HG03039 (cell line): ENCODE data around the gene FUBP1.
"Not testable (repeated sequence)": the region's sequence is repeated elsewhere in the genome, so short reads cannot be mapped to it uniquely, and the experiment has no call there.

Source experiments
- ATAC-seq: cut with Tn5 transposase; IDR thresholded peaks from one replicate; pipeline ENCODE4 v1.9.1; 2021; ENCODE audit warnings: mild to moderate bottlenecking, moderate library complexity; ENCODE audit not compliant: unreplicated experiment

The FUBP1 gene

DNA sequence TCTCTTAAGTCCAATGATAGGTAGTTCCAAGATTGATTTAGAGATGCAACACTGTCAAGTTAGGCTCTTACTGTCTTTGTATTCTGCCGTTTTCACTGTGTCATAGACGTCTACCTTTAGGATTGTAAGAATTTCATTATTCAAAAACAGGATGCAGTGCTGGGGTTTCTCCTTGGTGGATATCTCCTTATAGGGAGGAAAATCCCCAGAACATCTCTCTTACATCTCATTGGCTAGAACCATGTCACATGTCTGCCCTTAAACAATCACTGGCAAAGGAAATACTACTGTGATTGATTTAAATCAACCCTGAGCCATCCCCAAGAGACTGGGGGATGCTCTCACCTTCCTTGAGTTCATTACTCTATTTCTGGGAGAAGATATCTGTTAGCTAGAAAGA, 10.9 kb upstream of the FUBP1 start:
- no peak for ATAC-seq

- no peak for ATAC-seq
These were observed 9.0 kb upstream of the FUBP1 start for GRCh38 chr1:77987919-77988318.

DNA sequence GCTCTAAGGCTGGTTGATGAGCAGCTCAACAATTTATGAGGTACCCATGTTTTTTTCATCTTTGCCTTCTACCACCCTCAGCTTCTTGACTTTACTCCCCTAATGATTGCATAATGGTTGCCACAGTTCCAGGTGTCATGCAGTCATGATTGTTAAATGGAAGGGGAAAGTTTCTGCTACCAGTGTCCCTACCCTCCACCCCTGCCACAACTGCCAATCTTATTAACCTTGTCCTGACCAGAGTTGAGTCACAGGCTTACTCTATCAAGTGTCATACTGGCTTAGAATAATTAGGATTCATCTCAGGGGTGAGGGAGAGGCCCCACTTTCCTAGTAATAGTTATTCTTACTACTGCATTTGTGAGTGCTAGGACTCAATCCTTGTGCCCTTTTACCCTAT, 7.9 kb upstream of the FUBP1 start:
- no peak for ATAC-seq

- no peak for ATAC-seq
These were observed 5.8 kb upstream of the FUBP1 start for GRCh38 chr1:77984629-77985028.

DNA sequence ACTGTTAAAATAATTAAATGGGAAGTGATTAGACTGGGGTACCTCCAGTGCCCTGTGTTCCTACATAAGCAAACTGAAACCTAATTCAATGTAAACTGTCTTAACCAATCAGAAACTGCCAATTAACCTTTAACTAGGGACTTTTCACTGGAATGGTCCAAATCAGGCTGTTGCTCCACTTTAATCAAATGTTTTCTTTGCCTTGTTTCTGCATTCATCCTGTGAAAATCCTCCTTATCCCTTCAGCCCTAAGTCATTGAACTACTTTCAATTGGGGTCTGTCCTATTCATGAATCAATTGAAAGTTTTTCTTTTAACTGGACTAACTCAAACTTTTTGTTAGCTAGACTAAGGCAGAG, 5.1 kb upstream of the FUBP1 start:
- no peak for ATAC-seq

GRCh38 chr1:77983352-77983996, 4.6 kb upstream of the FUBP1 start:
- ATAC-seq, result not testable (repeated sequence)

- ATAC-seq, result peak; percentile 61
These were observed 441 bp downstream of the FUBP1 start for GRCh38 chr1:77978293-77978968.

DNA sequence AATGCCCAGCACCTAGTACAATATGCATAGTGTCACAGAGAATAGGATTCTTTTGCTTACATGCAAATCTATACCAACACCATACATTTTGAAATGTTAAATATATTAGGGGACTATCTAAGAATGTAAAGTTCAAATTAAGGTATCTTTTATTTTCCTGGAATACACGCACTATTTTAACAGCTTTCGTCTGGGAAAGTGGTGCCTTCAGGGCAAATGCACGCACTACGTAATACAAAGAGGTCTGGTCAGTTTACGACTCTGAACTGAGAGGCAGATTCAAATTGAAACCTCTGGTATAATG, 931 bp downstream of the FUBP1 start:
- no peak for ATAC-seq

DNA sequence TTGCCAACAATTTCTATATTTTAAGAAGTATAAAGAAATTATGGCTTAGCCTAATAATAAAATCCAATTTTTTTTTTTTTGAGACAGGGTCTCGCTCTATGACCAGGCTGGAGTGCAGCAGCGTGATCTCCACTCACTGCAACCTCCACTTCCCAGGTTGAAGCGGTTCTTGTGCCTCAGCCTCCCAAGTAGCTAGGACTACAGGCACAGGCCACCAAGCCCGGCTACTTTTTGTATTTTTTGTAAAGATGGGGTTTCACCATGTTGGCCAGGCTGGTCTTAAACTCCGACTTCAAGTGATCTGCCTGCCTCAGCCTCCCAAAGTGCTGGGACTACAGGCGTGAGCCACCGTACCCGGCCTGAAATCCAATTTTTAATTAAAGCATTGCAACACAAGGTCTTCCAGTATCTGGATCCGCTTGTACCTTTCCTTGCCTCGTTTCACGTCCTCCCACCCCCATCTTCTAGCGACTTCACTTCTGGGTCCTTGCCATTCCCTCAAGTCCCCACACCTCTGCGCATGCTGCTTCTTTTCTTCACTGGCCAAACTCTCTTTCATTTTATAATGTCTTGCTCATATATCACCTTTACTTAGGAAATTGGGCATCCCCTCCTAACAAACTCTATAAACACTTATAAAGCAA, 2.3 kb downstream of the FUBP1 start:
- ATAC-seq, result no peak

DNA sequence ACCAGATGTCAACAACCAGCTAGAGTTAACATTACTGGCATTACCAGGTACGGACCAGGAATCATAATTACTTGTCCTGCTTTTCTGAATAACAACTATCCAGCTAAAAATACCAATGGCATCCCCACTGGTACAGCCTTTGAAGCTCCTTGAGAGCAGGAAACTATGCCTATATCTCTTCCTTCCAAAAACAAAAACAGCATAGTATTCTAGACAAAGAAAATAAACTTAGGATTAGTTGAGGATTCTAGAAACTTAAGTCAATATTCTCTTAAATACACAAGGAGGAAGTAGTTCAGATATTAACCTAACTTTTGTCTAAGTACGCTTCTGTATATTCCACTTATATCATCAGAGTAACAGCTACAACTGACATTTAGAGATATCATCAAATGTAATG, 3.0 kb downstream of the FUBP1 start:
- ATAC-seq, result no peak

GRCh38 chr1:77975386-77975785, 3.5 kb downstream of the FUBP1 start:
- ATAC-seq, result no peak

- ATAC-seq, result no peak
These were observed 6.8 kb downstream of the FUBP1 start for GRCh38 chr1:77972080-77972479.

DNA sequence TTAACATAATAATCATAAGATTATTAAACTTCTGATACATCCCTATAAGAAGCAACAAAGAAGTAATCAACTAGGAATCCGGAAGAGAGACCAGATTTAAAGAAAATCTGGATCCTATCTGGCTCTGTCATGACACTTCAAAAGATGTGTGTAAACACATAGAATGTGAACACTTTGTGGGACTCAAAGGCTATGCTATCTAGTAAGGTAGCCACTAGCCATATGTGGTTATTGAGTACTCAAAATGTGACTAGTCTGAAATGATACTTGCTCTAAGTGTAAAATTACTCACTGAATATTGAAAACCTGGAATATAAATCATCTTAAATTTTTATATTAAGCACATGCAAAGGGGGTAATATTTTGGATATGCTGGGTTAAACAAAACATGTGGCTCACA, 8.7 kb downstream of the FUBP1 start:
- ATAC-seq, result no peak

- ATAC-seq, result no peak
These were observed 12.6 kb downstream of the FUBP1 start for GRCh38 chr1:77966291-77966690.

GRCh38 chr1:77961392-77961791, 17.5 kb downstream of the FUBP1 start:
- no peak for ATAC-seq

DNA sequence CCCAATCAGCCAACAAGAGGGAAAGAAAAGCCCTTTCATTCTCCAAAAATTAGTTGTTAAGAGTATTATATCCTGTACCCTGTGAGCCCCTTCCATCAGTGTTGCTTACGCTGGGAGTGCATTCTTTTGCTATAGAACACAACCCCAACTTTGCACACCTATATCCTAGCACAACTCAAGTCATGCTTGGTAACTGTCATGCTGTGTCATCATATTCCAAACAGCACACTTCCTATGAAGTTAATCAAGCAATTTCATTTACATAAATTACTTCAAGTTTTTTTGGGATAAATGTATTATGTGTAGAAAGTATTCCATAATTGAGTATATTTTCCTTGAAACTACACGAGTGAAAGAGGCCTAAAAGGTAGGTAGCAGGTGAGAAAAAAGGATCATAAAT, 20.0 kb downstream of the FUBP1 start:
- no peak for ATAC-seq

DNA sequence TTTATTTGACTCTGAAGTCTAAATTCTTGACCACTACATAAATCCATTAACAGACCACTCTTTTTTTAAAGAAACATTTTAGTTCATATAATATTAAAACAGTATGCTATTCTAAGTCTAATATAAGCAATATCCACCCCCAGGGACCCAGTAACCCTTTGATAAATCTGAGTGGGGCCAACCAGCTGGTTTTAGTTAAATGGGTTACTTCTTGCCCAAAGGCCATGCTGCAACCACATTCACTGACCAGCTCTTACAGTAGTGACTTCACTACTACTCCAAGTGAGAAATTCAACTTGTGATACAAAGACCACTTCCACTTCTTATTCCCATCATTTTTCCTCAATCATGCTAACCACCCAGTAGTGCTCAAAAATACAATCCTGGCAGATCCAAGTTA, 20.5 kb downstream of the FUBP1 start:
- no peak for ATAC-seq

DNA sequence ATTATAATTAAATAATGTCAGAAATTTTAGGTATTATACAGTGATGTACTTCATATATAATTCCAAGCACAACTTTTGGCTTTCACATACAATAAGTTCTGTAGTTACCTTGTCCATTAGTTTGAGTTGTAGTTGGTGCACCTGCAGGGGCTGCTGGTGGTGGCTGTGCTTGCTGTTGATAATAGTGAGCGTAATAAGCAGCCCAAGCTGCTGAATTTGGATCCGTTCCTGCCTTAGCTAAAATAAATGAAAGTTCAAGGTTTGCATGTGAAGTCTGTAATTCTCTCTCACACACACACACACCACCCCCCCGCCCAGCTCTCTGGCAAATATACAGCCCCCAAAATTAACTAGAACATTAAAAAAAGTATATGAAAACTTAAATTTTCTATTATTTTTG, 22.4 kb downstream of the FUBP1 start:
- ATAC-seq, result no peak

DNA sequence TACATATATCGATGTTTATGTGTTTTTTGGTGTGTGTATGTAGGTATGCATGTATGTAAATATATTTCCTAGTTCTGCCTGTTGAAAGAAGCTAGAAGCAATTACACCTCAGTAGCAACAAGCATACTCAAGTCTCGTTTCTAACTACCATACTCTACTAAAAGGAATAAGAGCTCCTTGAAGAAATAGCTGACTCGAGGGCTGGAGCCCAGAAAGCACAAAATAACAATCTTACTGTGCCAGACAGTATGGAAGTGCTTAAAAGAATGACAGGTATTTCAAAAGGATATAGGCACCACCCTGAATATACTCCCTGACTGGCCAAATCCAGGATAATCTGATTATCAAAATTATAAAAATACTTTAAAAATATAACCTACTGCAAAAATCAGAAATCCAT, 23.2 kb downstream of the FUBP1 start:
- no peak for ATAC-seq

- ATAC-seq, result no peak
These were observed 24.4 kb downstream of the FUBP1 start for GRCh38 chr1:77954521-77954920.

DNA sequence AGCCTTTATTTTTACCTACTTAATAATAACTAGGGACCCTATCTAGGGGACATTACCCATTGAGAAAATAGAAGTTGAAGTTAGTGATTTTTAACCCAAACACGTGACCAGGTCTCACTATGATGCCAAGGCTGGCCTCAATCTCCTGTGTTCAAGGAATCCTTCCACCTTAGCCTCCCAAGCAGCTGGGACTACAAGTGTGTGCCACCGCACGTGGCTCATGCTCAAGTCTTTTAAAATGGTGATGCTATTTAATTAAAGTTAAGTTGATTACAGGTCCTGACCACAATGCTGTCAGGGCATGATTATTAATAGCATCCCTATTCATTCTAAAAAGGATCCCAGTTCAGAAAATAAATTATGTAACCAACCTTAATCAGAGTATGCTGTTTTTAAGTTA, 25.0 kb downstream of the FUBP1 start:
- no peak for ATAC-seq

GRCh38 chr1:77951328-77951727, 27.5 kb downstream of the FUBP1 start:
- ATAC-seq, result no peak

DNA sequence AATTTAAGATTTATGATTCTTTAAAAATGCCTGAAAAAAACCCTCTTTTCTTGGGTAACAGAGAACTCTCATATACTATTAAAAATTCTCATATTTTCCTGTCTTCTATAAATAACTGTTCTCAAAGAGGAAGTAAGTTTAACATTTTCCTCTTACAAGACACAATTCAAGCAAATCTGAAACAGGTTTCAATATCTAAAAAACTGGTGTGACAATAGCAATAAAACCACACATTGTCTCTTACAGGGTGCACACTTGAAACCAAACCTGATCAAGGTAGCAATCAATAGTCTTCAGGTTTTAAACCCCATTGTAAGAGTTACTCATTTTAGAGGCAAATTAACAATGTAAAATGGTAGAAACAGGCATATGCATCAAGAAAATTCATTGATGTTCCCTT, 28.0 kb downstream of the FUBP1 start:
- ATAC-seq, result no peak
